ENCODE results near the gene C2orf49. TPM values are rescaled to one million over a fixed set of nuclear protein-coding genes. Genes with fewer than 3 reads are reported as not detected.

C2orf49 gene
- total and polyA plus RNA-seq, 10 of the 15 experiments (the other 5 are each of a cell fraction or from before 2014, with no cell fraction given): 7.2 to 24.2 (median 15.5) TPM

DNA sequence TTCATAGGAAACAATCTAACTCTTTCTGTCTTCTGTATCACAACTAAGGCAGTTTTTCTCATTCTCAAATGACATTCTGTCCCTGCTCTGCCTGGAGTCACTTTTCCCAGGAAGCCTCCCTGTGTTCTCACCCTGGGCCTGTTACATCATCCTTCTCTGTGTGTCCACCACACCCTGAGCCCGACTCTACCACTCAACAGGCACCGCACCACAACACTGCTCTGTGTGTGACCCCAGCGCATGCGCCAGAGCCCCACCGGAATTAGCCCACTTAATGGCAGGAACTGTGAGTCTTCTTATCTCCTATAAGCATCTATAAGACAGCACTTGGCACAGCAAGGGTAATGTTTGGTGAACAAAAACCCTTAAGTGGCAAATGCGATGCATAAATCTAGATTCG, 40.1 kb upstream of the C2orf49 start:
- POLR2A ChIA-PET: no interaction called here

More for the DNA sequence above, 40.1 kb upstream of the C2orf49 start:
- WGBS (ENCODE audit: insufficient coverage, insufficient replicate concordance, low lambda C conversion rate, missing lambda C conversion rate): 86% methylated on average over 7 of the region's 7 CpGs
- no peak for FAIRE-seq
- BruUV-seq (replicated peaks): no TSS peak
- Histone ChIP-seq H3K27me3 (replicated peaks in 1 of 2; ENCODE audit: control insufficient read depth in 2 of 2, insufficient read depth in 2 of 2, low read length in 1 of 2) (no peaks in the 10 kb centered on the region), H4K20me1 (ENCODE audit: control insufficient read depth, insufficient read depth) (no peaks in the 10 kb centered on the region; the same call in 1 of the 2 replicates), H3K4me2 (ENCODE audit: control insufficient read depth, insufficient read depth) (no peak overlapping the region), H3K9ac (ENCODE audit: control insufficient read depth, insufficient read depth, low read length) (no peak overlapping the region), H2AFZ (ENCODE audit: control insufficient read depth, low read depth, low read length) (no peak overlapping the region), H3K4me1 (ENCODE audit: control insufficient read depth, insufficient read depth, low read length) (peaks cover 3% of the 10 kb centered on the region; the same call in 1 of the 2 replicates), H3K9me3 (replicated peaks; ENCODE audit: control insufficient read depth, insufficient read depth, low read length) (no peaks in the 10 kb centered on the region; the same call in 2 of the 3 replicates), H3K27ac (ENCODE audit: control insufficient read depth, insufficient read depth) (no peak overlapping the region), H3K4me3 (no peak overlapping the region), H3K36me3 (ENCODE audit: control insufficient read depth in 2 of 2, insufficient read depth in 2 of 2, low read length in 1 of 2) (peaks cover 10 to 26% of the 10 kb centered on the region in 2 experiments), H3K79me2 (ENCODE audit: control insufficient read depth, insufficient read depth, low read length) (peaks cover 11% of the 10 kb centered on the region)
- in situ Hi-C loops (cut with MboI): no loop called here
- CTCF ChIA-PET: no interaction called here
- RAD21 ChIA-PET (ENCODE audit: unreplicated experiment): no interaction called here
- DNase-seq (ENCODE audit: low read depth, low spot score): no peak
- intact Hi-C loops (cut with micrococcal nuclease; ENCODE audit: unreplicated experiment): loop anchor here (5.0 kb wide), 1 partner anchor 45 kb away; no protein-coding TSS in a partner anchor
- TF ChIP-seq TCF7 (IDR thresholded peaks at IDR 0.05; ENCODE audit: borderline replicate concordance) (no peak), YBX1 (IDR thresholded peaks at IDR 0.05) (no peak), HDAC2 (IDR thresholded peaks at IDR 0.05) (no peak), YY1 (IDR thresholded peaks at IDR 0.05; ENCODE audit: low read depth, low read length) (no peak), NR2C1 (IDR thresholded peaks at IDR 0.05) (no peak), HDAC6 (IDR thresholded peaks at IDR 0.05; ENCODE audit: unreplicated experiment) (no peak), EGR1 (IDR thresholded peaks at IDR 0.05; ENCODE audit: borderline replicate concordance in 1 of 2, low read depth in 2 of 2, low read length in 2 of 2) (no peak), MYB (IDR thresholded peaks at IDR 0.05; ENCODE audit: borderline replicate concordance, low read depth, low read length) (no peak)
- TF ChIP-seq, protein P1, sequence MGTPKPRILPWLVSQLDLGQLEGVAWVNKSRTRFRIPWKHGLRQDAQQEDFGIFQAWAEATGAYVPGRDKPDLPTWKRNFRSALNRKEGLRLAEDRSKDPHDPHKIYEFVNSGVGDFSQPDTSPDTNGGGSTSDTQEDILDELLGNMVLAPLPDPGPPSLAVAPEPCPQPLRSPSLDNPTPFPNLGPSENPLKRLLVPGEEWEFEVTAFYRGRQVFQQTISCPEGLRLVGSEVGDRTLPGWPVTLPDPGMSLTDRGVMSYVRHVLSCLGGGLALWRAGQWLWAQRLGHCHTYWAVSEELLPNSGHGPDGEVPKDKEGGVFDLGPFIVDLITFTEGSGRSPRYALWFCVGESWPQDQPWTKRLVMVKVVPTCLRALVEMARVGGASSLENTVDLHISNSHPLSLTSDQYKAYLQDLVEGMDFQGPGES (IDR thresholded peaks at IDR 0.05): no peak
- TF ChIP-seq, protein P2, sequence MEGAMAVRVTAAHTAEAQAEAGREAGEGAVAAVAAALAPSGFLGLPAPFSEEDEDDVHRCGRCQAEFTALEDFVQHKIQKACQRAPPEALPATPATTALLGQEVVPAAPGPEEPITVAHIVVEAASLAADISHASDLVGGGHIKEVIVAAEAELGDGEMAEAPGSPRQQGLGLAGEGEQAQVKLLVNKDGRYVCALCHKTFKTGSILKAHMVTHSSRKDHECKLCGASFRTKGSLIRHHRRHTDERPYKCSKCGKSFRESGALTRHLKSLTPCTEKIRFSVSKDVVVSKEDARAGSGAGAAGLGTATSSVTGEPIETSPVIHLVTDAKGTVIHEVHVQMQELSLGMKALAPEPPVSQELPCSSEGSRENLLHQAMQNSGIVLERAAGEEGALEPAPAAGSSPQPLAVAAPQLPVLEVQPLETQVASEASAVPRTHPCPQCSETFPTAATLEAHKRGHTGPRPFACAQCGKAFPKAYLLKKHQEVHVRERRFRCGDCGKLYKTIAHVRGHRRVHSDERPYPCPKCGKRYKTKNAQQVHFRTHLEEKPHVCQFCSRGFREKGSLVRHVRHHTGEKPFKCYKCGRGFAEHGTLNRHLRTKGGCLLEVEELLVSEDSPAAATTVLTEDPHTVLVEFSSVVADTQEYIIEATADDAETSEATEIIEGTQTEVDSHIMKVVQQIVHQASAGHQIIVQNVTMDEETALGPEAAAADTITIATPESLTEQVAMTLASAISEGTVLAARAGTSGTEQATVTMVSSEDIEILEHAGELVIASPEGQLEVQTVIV (IDR thresholded peaks at IDR 0.05; ENCODE audit: borderline replicate concordance, partially characterized antibody): no peak
- ATAC-seq: no peak
- SMC1A ChIA-PET (ENCODE audit: uncharacterized antibody, unreplicated experiment): no interaction called here

Measured in GM12878 (cell line).